ENCODE data around the gene CALN1.

Gene CALN1

DNA sequence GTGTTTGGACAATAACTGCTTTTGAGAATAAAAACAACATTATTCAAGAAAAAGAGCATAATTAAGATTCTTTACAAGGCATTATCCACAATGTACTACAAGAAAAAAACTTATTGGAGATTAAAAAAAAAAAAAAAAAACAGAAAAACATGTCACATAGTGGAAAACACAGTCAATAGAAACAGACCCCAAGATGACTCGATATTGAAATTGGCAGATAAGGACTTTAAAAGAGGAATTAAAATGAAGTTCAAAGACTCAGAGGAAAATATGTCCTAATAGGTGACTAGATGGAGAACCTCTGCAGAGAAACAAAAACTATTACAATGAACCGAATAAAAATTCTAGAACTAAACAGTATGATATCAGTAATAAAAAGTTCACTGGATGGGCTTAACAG, 248.9 kb downstream of the CALN1 start:
- Mint-ChIP-seq H3K9me3 (peaks cover 14% of the 10 kb centered on the region), H3K4me3 (no peak overlapping the region), H3K4me1 (no peaks in the 10 kb centered on the region), H3K27ac (no peak overlapping the region), H3K27me3 (no peaks in the 10 kb centered on the region), H3K36me3 (no peaks in the 10 kb centered on the region)
- no peak for ATAC-seq

GRCh38 chr7:72161534-72161933, 250.6 kb downstream of the CALN1 start:
- no peaks in the 10 kb centered on the region for H3K27me3 Mint-ChIP-seq
- H3K27ac Mint-ChIP-seq: no peak overlapping the region

DNA sequence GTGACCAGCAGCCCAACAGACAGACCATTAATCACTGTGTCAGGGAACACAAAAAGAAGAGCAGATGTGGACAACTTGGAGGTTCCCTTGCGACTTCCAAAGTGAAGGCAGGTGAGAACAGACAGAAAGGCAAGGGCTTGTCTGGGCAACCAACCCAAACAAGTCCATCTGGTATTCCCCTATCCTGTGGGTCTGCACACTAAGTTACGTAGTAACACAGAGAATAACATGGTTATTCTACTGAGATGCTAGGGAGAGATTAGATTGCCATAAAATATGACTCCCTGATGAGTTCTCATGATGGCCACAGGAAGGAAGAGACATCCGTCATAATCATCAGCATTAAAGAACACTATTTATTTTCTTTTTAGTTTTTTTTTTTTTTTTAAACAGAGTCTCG, 252.2 kb downstream of the CALN1 start:
- H3K4me3 Mint-ChIP-seq: no peak overlapping the region
- peaks cover 8% of the 10 kb centered on the region for H3K9me3 Mint-ChIP-seq
- H3K36me3 Mint-ChIP-seq: no peaks in the 10 kb centered on the region
- H3K27ac Mint-ChIP-seq: no peak overlapping the region
- no peaks in the 10 kb centered on the region for H3K4me1 Mint-ChIP-seq
- no peaks in the 10 kb centered on the region for H3K27me3 Mint-ChIP-seq
- no peak for ATAC-seq

More at GRCh38 chr7:72161534-72161933, 250.6 kb downstream of the CALN1 start:
- no peaks in the 10 kb centered on the region for H3K36me3 Mint-ChIP-seq
- no peak overlapping the region for H3K4me3 Mint-ChIP-seq
- H3K9me3 Mint-ChIP-seq: peaks cover 14% of the 10 kb centered on the region
- no peaks in the 10 kb centered on the region for H3K4me1 Mint-ChIP-seq
- ATAC-seq: no peak

DNA sequence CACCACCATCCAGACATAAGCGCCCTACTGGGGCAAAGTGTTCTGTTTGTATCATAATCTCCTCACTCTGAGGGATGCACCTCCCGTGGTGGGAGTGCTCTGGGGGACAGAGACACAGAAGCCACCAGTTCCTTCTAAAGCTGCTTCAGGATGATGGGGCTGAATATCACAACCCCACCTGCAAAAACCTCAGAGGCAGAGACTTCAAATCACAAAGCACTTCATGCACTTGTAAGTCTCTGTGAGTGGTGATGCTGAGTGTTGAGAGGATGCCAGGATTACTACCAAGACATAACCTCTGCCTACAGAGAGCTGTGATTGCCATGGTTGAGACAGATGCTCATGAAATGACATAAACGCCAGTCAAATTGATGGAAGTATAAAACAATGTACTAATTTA, 255.5 kb downstream of the CALN1 start:
- no peak overlapping the region for H3K4me3 Mint-ChIP-seq
- peaks cover 3% of the 10 kb centered on the region for H3K9me3 Mint-ChIP-seq
- H3K27ac Mint-ChIP-seq: no peak overlapping the region
- no peaks in the 10 kb centered on the region for H3K27me3 Mint-ChIP-seq
- H3K36me3 Mint-ChIP-seq: no peaks in the 10 kb centered on the region
- no peaks in the 10 kb centered on the region for H3K4me1 Mint-ChIP-seq
- ATAC-seq: no peak

- Mint-ChIP-seq H3K27ac (no peak overlapping the region), H3K4me3 (no peak overlapping the region), H3K27me3 (no peaks in the 10 kb centered on the region), H3K9me3 (no peaks in the 10 kb centered on the region), H3K36me3 (no peaks in the 10 kb centered on the region), H3K4me1 (no peaks in the 10 kb centered on the region)
- no peak for ATAC-seq
These were observed 259.0 kb downstream of the CALN1 start for GRCh38 chr7:72153132-72153512.

- no peak for ATAC-seq
- Mint-ChIP-seq H3K27me3 (no peaks in the 10 kb centered on the region), H3K4me3 (no peak overlapping the region), H3K27ac (no peak overlapping the region), H3K36me3 (no peaks in the 10 kb centered on the region), H3K4me1 (no peaks in the 10 kb centered on the region), H3K9me3 (no peaks in the 10 kb centered on the region)
These were observed 259.7 kb downstream of the CALN1 start for GRCh38 chr7:72152161-72153131.

DNA sequence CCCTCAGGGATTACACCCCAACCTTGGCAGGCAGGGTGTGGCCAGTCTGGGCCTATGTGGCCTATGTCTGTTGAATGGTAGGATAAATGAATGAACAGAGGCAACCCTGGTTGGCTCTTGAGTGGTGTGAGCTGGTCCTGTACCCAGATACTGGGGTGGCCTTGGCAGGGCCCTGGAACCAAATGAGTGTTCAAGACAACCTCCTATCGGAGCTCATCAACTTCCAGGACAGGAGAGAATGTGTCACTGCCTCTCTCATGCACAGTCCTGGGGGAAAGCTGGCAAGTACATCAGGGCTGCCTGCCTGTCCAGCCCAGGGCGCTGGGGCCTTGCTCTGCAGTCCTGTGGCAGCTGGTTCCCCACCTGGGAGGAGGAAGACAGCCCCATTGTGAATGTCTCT, 271.6 kb downstream of the CALN1 start:
- H3K27me3 Mint-ChIP-seq: no peaks in the 10 kb centered on the region
- no peaks in the 10 kb centered on the region for H3K4me1 Mint-ChIP-seq
- H3K9me3 Mint-ChIP-seq: peaks cover 9% of the 10 kb centered on the region
- H3K27ac Mint-ChIP-seq: no peak overlapping the region
- no peak overlapping the region for H3K4me3 Mint-ChIP-seq
- no peak for ATAC-seq
- H3K36me3 Mint-ChIP-seq: no peaks in the 10 kb centered on the region

DNA sequence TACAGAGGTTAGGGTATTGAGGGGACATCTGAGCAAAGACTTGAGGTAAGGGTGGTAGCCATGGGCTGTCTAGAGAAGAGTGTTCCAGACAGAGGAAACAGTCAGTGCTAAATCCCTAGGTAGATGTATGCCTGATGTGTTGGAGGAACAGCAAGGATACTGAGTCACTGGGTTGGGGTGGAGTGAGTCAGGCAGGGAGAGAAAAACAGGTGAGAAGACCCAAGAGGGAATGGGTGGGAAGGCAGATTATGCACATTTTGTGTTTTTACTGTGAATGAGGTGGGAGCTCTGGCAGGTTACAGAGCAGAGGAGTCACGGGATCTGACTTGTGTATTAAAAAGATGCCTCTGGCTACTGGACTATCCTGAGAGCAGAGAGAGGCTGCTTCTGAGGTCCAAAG, 285.0 kb downstream of the CALN1 start:
- peaks cover 17% of the 10 kb centered on the region for H3K9me3 Mint-ChIP-seq
- H3K36me3 Mint-ChIP-seq: no peaks in the 10 kb centered on the region
- H3K27me3 Mint-ChIP-seq: no peaks in the 10 kb centered on the region
- ATAC-seq: no peak
- H3K4me3 Mint-ChIP-seq: no peak overlapping the region
- no peak overlapping the region for H3K27ac Mint-ChIP-seq
- H3K4me1 Mint-ChIP-seq: no peaks in the 10 kb centered on the region

GRCh38 chr7:72123913-72124312, 288.2 kb downstream of the CALN1 start:
- Mint-ChIP-seq H3K9me3 (peaks cover 10% of the 10 kb centered on the region), H3K27ac (no peak overlapping the region), H3K27me3 (no peaks in the 10 kb centered on the region), H3K4me1 (no peaks in the 10 kb centered on the region), H3K4me3 (no peak overlapping the region), H3K36me3 (no peaks in the 10 kb centered on the region)
- no peak for ATAC-seq

GRCh38 chr7:72118366-72118765, 293.8 kb downstream of the CALN1 start:
- H3K4me3 Mint-ChIP-seq: no peak overlapping the region

GRCh38 chr7:72114129-72114528, 298.0 kb downstream of the CALN1 start:
- Mint-ChIP-seq H3K36me3 (no peaks in the 10 kb centered on the region), H3K9me3 (peaks cover 9% of the 10 kb centered on the region), H3K4me1 (no peaks in the 10 kb centered on the region), H3K4me3 (no peak overlapping the region), H3K27ac (no peak overlapping the region), H3K27me3 (no peaks in the 10 kb centered on the region)
- no peak for ATAC-seq

More at GRCh38 chr7:72118366-72118765, 293.8 kb downstream of the CALN1 start:
- Mint-ChIP-seq H3K4me1 (no peaks in the 10 kb centered on the region), H3K27me3 (no peaks in the 10 kb centered on the region), H3K36me3 (no peaks in the 10 kb centered on the region), H3K9me3 (peaks cover 11% of the 10 kb centered on the region), H3K27ac (no peak overlapping the region)
- no peak for ATAC-seq

- ATAC-seq: no peak
- no peaks in the 10 kb centered on the region for H3K27me3 Mint-ChIP-seq
- H3K36me3 Mint-ChIP-seq: no peaks in the 10 kb centered on the region
- no peak overlapping the region for H3K27ac Mint-ChIP-seq
- peaks cover 16% of the 10 kb centered on the region for H3K9me3 Mint-ChIP-seq
- no peaks in the 10 kb centered on the region for H3K4me1 Mint-ChIP-seq
- no peak overlapping the region for H3K4me3 Mint-ChIP-seq
These were observed 299.1 kb downstream of the CALN1 start for GRCh38 chr7:72112992-72113391.

GRCh38 chr7:72112530-72112929, 299.6 kb downstream of the CALN1 start:
- Mint-ChIP-seq H3K4me1 (no peaks in the 10 kb centered on the region), H3K9me3 (peaks cover 19% of the 10 kb centered on the region), H3K36me3 (no peaks in the 10 kb centered on the region), H3K4me3 (no peak overlapping the region), H3K27ac (no peak overlapping the region), H3K27me3 (no peaks in the 10 kb centered on the region)
- no peak for ATAC-seq

DNA sequence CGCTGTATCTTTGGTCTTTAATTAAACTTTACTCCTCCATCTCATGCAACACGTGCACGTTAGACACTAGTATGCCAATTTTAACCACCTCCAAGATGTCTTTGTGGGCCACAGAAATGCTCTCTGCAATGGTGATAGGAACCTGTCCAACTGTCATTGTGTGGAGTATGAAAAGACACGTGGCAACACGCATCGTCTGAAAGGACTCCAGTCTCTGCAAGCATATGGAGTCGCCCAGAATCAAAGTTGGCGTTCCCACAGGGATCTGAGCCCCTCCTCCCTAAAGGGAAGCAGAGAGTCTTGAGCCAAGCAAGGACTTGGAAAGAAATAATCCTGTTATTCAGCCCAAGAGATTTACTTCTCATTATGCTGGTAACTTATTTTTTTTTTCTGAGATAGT, 301.1 kb downstream of the CALN1 start:
- H3K27ac Mint-ChIP-seq: no peak overlapping the region
- no peak overlapping the region for H3K4me3 Mint-ChIP-seq
- no peak for ATAC-seq

GRCh38 chr7:72109566-72109965, 302.6 kb downstream of the CALN1 start:
- Mint-ChIP-seq H3K27me3 (no peaks in the 10 kb centered on the region), H3K9me3 (peaks cover 26% of the 10 kb centered on the region), H3K4me1 (no peaks in the 10 kb centered on the region), H3K27ac (no peak overlapping the region), H3K36me3 (no peaks in the 10 kb centered on the region), H3K4me3 (no peak overlapping the region)
- no peak for ATAC-seq

More for the DNA sequence above, 301.1 kb downstream of the CALN1 start:
- Mint-ChIP-seq H3K4me1 (no peaks in the 10 kb centered on the region), H3K9me3 (peaks cover 26% of the 10 kb centered on the region), H3K36me3 (no peaks in the 10 kb centered on the region), H3K27me3 (no peaks in the 10 kb centered on the region)

DNA sequence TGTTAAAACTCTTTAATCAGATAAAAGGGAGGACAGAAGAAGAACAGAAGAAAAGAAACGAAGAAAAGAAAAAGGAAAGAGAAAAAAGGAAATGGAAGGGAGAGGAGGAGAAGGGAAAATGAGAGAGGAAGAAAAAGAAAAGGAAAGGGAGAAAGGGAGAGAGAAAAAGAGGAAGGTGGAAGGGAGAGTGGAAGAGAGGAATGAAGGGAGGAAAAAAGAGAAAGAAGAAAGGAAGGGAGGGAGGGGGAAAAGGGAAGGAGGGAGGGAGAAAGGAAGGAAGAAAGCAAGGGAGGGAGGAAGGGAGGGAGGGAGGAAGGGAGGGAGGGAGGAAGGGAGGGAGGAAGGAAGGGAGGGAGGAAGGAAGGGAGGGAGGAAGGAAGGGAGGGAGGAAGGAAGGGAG, 305.7 kb downstream of the CALN1 start:
- H3K4me3 Mint-ChIP-seq: no peak overlapping the region
- no peaks in the 10 kb centered on the region for H3K27me3 Mint-ChIP-seq
- H3K4me1 Mint-ChIP-seq: no peaks in the 10 kb centered on the region
- peaks cover 24% of the 10 kb centered on the region for H3K9me3 Mint-ChIP-seq
- no peaks in the 10 kb centered on the region for H3K36me3 Mint-ChIP-seq
- no peak for ATAC-seq
- no peak overlapping the region for H3K27ac Mint-ChIP-seq
